Daoy (cell line): ENCODE measurements around the gene NSUN7. TPM values are rescaled to one million over a fixed set of nuclear protein-coding genes. Genes with fewer than 3 reads are reported as not detected.
"Not testable (repeated sequence)": the region's sequence is repeated elsewhere in the genome, so short reads cannot be mapped to it uniquely, and the experiment has no call there.

Experiments used
- DNase-seq: peaks from one replicate; pipeline ENCODE4 v3.0.0-alpha.2; 2015; ENCODE audit warnings: low read depth
- total RNA-seq: library from RNA; depleted of rRNA; stranded (reverse); fragments of >200 nt; shearing (Covaris generic); gene quantifications from 2 replicates; pipeline ENCODE4 v1.2.3, GENCODE V29; 2014; rRNA removed

The NSUN7 gene
- total RNA-seq, result 0.51 and 3.0 TPM in 2 replicates

GRCh38 chr4:40749717-40750460 is at the start of gene NSUN7:
Gene NSUN7, plus strand, starts transcription at chr4:40749955. Its CDS starts 739 bp downstream, at chr4:40750694.
- DNase-seq, result peak; percentile 65

- no peak for DNase-seq
These were observed 47.5 kb upstream of the NSUN7 start for GRCh38 chr4:40702137-40702799.

GRCh38 chr4:40702800-40703151 is 47.0 kb upstream of the NSUN7 start:
- DNase-seq, result no peak

- no peak for DNase-seq
These were observed 45.7 kb upstream of the NSUN7 start for GRCh38 chr4:40704073-40704472.

- DNase-seq, result no peak
These were observed 39.1 kb upstream of the NSUN7 start for GRCh38 chr4:40710484-40711254.

- not testable (repeated sequence) for DNase-seq
These were observed 36.8 kb upstream of the NSUN7 start for GRCh38 chr4:40713001-40713400.

- no peak for DNase-seq
These were observed 36.0 kb upstream of the NSUN7 start for GRCh38 chr4:40713798-40714197.

GRCh38 chr4:40718586-40718985 is 31.2 kb upstream of the NSUN7 start:
- DNase-seq, result no peak

GRCh38 chr4:40719008-40719623 is 30.6 kb upstream of the NSUN7 start:
- DNase-seq, result peak; percentile 45

- no peak for DNase-seq
These were observed 29.4 kb upstream of the NSUN7 start for GRCh38 chr4:40720351-40720750.

- DNase-seq, result no peak
These were observed 28.8 kb upstream of the NSUN7 start for GRCh38 chr4:40720916-40721315.

GRCh38 chr4:40721730-40722171 is 28.0 kb upstream of the NSUN7 start:
- peak; percentile 14 for DNase-seq

- DNase-seq, result no peak
These were observed 27.1 kb upstream of the NSUN7 start for GRCh38 chr4:40722576-40723161.

- DNase-seq, result no peak
These were observed 26.0 kb upstream of the NSUN7 start for GRCh38 chr4:40723728-40724127.

GRCh38 chr4:40728333-40728732 is 21.4 kb upstream of the NSUN7 start:
- no peak for DNase-seq

- DNase-seq, result no peak
These were observed 20.2 kb upstream of the NSUN7 start for GRCh38 chr4:40729555-40729954.

GRCh38 chr4:40730091-40730679 is 19.6 kb upstream of the NSUN7 start:
- DNase-seq, result no peak

- DNase-seq, result no peak
These were observed 18.4 kb upstream of the NSUN7 start for GRCh38 chr4:40731361-40731760.

GRCh38 chr4:40731792-40732245 is 17.9 kb upstream of the NSUN7 start:
- no peak for DNase-seq

GRCh38 chr4:40733752-40734151 is 16.0 kb upstream of the NSUN7 start:
- no peak for DNase-seq

GRCh38 chr4:40734497-40734896 is 15.3 kb upstream of the NSUN7 start:
- no peak for DNase-seq
